HFFc6 (cell line): ENCODE results near the gene SRGAP2B. TPM values are rescaled to one million over a fixed set of nuclear protein-coding genes. Genes with fewer than 3 reads are reported as not detected.
A peak's percentile ranks its signal among the peaks of the same experiment; 100 is the strongest.
"Not testable (repeated sequence)": the region's sequence is repeated elsewhere in the genome, so short reads cannot be mapped to it uniquely, and the experiment has no call there.

Source experiments
- DNase-seq: peaks from one replicate; pipeline ENCODE4 v3.0.0-alpha.2; 2018
- H3K27ac Mint-ChIP-seq: 2 replicates; pipeline ENCODE4 v1.8.0; 2020; ENCODE audit warnings: mild to moderate bottlenecking, mixed read lengths
- H3K27me3 Mint-ChIP-seq: 2 replicates; pipeline ENCODE4 v1.8.0; 2021; ENCODE audit warnings: mild to moderate bottlenecking, moderate library complexity, mixed read lengths; ENCODE audit not compliant: insufficient read depth
- H3K36me3 Mint-ChIP-seq: 2 replicates; pipeline ENCODE4 v1.8.0; 2021; ENCODE audit warnings: low read depth, mixed read lengths
- H3K4me1 Mint-ChIP-seq: 2 replicates; pipeline ENCODE4 v1.8.0; 2020; ENCODE audit warnings: low read depth, mixed read lengths
- H3K4me3 Mint-ChIP-seq: 2 replicates; pipeline ENCODE4 v1.8.0; 2020; ENCODE audit warnings: mild to moderate bottlenecking, moderate library complexity, mixed read lengths
- H3K9me3 Mint-ChIP-seq: 2 replicates; pipeline ENCODE4 v1.8.0; 2020; ENCODE audit warnings: mild to moderate bottlenecking, mixed read lengths
- total RNA-seq, 6 experiments: library from RNA; stranded (reverse); fragmentation: NEBNext Ultra II Directional; extraction: Animal tissue kit (Norgen Biotek cat#: 25700); gene quantifications; 2 replicates in 1 of 6; 3 replicates in 5 of 6; pipeline ENCODE4 v1.2.3, GENCODE V29; 2021

The SRGAP2B gene
- total RNA-seq, 6 experiments from 2014 or later: 30.2 to 61.1 (median 37.5) TPM

- H3K27me3 Mint-ChIP-seq, H3K9me3 Mint-ChIP-seq, H3K36me3 Mint-ChIP-seq, H3K4me3 Mint-ChIP-seq, DNase-seq, H3K4me1 Mint-ChIP-seq, H3K27ac Mint-ChIP-seq: not testable (repeated sequence)
These were observed 53.6 kb downstream of the SRGAP2B start for GRCh38 chr1:145041519-145041918.

GRCh38 chr1:145036019-145036418, 59.1 kb downstream of the SRGAP2B start:
- H3K4me1 Mint-ChIP-seq, H3K36me3 Mint-ChIP-seq, H3K27me3 Mint-ChIP-seq, H3K4me3 Mint-ChIP-seq, DNase-seq, H3K9me3 Mint-ChIP-seq: not testable (repeated sequence)
- H3K27ac Mint-ChIP-seq: peak overlapping the region; percentile 58

GRCh38 chr1:145033523-145033922, 61.6 kb downstream of the SRGAP2B start:
- not testable (repeated sequence) for H3K27me3 Mint-ChIP-seq, H3K27ac Mint-ChIP-seq, H3K36me3 Mint-ChIP-seq, H3K4me3 Mint-ChIP-seq, DNase-seq, H3K9me3 Mint-ChIP-seq, H3K4me1 Mint-ChIP-seq

- not testable (repeated sequence) for H3K36me3 Mint-ChIP-seq, H3K9me3 Mint-ChIP-seq, H3K27me3 Mint-ChIP-seq, H3K4me1 Mint-ChIP-seq, H3K4me3 Mint-ChIP-seq, H3K27ac Mint-ChIP-seq, DNase-seq
These were observed 67.9 kb downstream of the SRGAP2B start for GRCh38 chr1:145027251-145027650.

GRCh38 chr1:145025286-145025685, 69.8 kb downstream of the SRGAP2B start:
- not testable (repeated sequence) for H3K4me1 Mint-ChIP-seq, DNase-seq, H3K4me3 Mint-ChIP-seq, H3K27me3 Mint-ChIP-seq, H3K9me3 Mint-ChIP-seq, H3K27ac Mint-ChIP-seq, H3K36me3 Mint-ChIP-seq

- H3K27me3 Mint-ChIP-seq, H3K4me3 Mint-ChIP-seq, H3K9me3 Mint-ChIP-seq, H3K36me3 Mint-ChIP-seq, H3K4me1 Mint-ChIP-seq, H3K27ac Mint-ChIP-seq, DNase-seq: not testable (repeated sequence)
These were observed 72.9 kb downstream of the SRGAP2B start for GRCh38 chr1:145022259-145022658.

- H3K27ac Mint-ChIP-seq, H3K4me3 Mint-ChIP-seq, H3K36me3 Mint-ChIP-seq, H3K27me3 Mint-ChIP-seq, H3K9me3 Mint-ChIP-seq, DNase-seq, H3K4me1 Mint-ChIP-seq: not testable (repeated sequence)
These were observed 73.4 kb downstream of the SRGAP2B start for GRCh38 chr1:145021749-145022148.

GRCh38 chr1:145019709-145020108, 75.4 kb downstream of the SRGAP2B start:
- not testable (repeated sequence) for H3K27me3 Mint-ChIP-seq, H3K27ac Mint-ChIP-seq, H3K4me3 Mint-ChIP-seq, H3K4me1 Mint-ChIP-seq, H3K9me3 Mint-ChIP-seq, H3K36me3 Mint-ChIP-seq, DNase-seq

- DNase-seq, H3K36me3 Mint-ChIP-seq, H3K27me3 Mint-ChIP-seq, H3K4me1 Mint-ChIP-seq, H3K4me3 Mint-ChIP-seq, H3K27ac Mint-ChIP-seq, H3K9me3 Mint-ChIP-seq: not testable (repeated sequence)
These were observed 77.4 kb downstream of the SRGAP2B start for GRCh38 chr1:145017725-145018124.

GRCh38 chr1:145016492-145016862, 78.7 kb downstream of the SRGAP2B start:
- H3K4me3 Mint-ChIP-seq, H3K9me3 Mint-ChIP-seq, H3K4me1 Mint-ChIP-seq, H3K27ac Mint-ChIP-seq, H3K27me3 Mint-ChIP-seq, DNase-seq, H3K36me3 Mint-ChIP-seq: not testable (repeated sequence)

GRCh38 chr1:145015744-145016491, 79.2 kb downstream of the SRGAP2B start:
- not testable (repeated sequence) for DNase-seq, H3K27ac Mint-ChIP-seq, H3K4me3 Mint-ChIP-seq, H3K4me1 Mint-ChIP-seq, H3K9me3 Mint-ChIP-seq, H3K27me3 Mint-ChIP-seq, H3K36me3 Mint-ChIP-seq

GRCh38 chr1:145013353-145013752, 81.8 kb downstream of the SRGAP2B start:
- H3K4me3 Mint-ChIP-seq, DNase-seq, H3K9me3 Mint-ChIP-seq, H3K36me3 Mint-ChIP-seq, H3K27ac Mint-ChIP-seq, H3K27me3 Mint-ChIP-seq, H3K4me1 Mint-ChIP-seq: not testable (repeated sequence)

GRCh38 chr1:145011811-145012210, 83.3 kb downstream of the SRGAP2B start:
- H3K4me3 Mint-ChIP-seq, H3K36me3 Mint-ChIP-seq, H3K4me1 Mint-ChIP-seq, H3K9me3 Mint-ChIP-seq, H3K27me3 Mint-ChIP-seq, H3K27ac Mint-ChIP-seq, DNase-seq: not testable (repeated sequence)

GRCh38 chr1:145010580-145010979, 84.5 kb downstream of the SRGAP2B start:
- not testable (repeated sequence) for H3K4me3 Mint-ChIP-seq, H3K27me3 Mint-ChIP-seq, H3K36me3 Mint-ChIP-seq, DNase-seq, H3K9me3 Mint-ChIP-seq, H3K4me1 Mint-ChIP-seq, H3K27ac Mint-ChIP-seq

GRCh38 chr1:145009928-145010327, 85.2 kb downstream of the SRGAP2B start:
- H3K4me1 Mint-ChIP-seq, DNase-seq, H3K27me3 Mint-ChIP-seq, H3K36me3 Mint-ChIP-seq, H3K9me3 Mint-ChIP-seq: not testable (repeated sequence)
- Mint-ChIP-seq H3K4me3 (peak overlapping the region; percentile 75), H3K27ac (peak overlapping the region; percentile 74; the same call in 1 of the 2 replicates)
